GM19438 (cell line): ENCODE results near the gene TOR2A.

Experiments used
- ATAC-seq: cut with Tn5 transposase; IDR thresholded peaks from one replicate; pipeline ENCODE4 v1.9.1; 2021; ENCODE audit warnings: low read depth; ENCODE audit not compliant: unreplicated experiment

The TOR2A gene

DNA sequence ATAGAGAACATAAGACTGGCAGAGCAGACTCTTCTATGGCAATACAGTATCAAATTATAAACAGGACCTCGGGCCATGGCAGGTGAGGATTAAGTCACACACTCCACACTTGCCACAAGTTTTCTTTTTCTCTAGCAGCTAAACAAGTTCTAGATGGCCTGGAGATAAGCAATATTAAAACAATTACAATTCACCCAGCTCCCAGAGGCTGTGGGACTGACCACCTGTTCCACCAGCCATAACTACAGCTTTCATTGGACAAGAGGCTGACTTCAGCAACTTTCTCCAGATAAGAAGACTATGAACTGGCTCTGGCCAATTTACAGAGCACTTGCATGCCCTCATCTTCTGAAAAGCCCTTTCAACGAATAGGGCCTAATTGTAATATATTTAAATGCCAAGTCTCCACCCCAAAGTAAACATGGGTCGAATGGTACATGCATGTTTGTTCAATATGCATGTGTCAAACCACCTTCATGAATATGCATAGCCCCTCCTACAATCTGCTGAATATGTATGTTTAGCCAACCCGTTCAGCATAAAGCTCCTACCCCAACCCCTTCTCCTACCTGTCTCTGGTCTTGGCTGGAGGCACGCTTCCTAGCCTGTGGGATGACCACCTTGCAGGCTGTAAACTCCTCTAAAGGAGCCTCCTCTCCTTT lies 34.4 kb downstream of the TOR2A start:
- ATAC-seq, result no peak

DNA sequence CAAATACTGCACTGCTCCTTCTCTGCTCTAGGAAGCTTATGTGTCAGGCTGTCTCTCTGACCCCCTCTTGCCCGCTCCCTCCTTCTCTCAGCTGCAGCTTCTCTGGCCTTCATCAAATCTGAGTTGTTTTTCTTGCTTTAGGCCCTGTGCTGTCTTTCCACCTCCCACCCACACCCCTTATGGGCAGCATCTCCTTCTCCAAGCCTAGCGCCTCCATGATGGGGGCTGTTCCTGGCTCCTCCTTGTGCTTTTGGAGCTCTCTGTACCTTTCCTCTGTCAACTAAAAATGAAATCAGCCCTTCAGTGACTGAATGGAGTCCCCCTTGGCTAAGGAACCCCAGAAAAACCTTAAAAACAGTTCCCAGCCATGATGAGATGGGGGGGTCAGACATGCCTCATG lies 35.0 kb downstream of the TOR2A start:
- ATAC-seq, result no peak

DNA sequence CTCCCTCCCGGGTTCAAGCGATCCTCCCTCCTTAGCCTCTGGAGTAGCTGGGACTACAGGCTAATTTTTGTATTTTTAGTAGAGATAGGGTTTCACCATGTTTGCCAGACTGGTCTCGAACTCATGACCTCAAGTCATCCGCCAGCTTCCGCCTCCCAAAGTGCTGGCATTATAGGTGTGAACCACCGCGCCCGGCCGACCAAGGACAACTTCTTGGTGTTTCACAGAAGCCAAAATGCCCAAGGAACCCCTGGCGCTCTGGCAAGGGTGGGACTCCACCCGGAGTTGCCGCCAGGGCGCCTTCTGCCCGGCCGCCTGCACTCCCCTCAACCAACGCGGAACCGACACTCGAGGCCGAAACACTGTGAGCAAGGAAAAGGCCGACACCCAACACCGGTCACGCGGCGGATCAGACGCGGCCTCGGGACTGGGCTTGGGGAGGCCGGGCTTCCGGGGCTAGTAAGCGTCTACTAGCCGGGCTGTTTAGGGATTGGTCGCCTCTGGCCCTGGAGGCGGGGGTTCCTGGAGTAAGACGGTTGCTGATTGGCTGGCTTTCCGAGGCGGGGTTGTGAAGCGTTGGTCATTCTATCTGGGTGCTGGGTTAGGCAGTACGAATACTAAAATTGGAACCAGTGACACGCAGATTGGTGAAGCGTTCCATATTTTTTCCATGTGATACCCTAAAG lies 36.0 kb downstream of the TOR2A start:
- ATAC-seq, result peak; percentile 94

DNA sequence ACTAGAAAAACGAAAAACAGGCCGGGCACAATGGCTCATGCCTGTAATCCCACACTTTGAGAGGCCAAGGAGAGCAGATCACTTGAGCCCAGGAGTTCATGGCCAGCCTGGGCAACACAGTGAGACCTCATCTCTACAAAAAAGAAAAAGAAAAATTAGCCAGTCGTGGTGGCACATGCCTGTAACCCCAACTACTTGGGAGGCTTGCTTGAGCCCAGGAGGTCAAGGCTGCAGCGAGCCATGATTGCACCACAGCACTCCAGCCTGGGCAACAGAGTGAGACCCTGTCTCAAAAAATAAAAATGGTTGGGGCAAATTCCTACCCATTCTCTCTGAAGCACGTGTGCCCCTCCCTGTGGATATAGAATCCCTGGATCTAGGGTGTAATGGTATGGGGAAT lies 36.7 kb downstream of the TOR2A start:
- no peak for ATAC-seq

DNA sequence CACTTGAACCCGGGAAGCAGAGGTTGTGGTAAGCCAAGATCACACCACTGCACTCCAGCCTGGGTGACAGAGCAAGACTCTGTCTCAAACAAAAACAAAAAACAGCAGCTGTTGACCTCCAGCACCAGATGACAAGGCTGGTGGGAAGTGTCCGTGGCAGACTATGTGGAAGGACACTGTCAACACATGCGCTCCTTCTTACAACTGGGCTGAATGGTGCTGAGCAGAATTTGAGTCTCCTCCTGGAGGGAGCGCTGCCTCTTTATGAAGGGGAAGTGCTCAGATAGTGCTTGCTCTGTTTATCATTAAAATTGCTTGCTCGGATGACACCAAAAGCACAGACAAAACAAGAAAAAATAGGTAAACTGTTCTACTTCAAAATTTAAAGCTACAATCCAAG lies 37.5 kb downstream of the TOR2A start:
- ATAC-seq, result no peak

DNA sequence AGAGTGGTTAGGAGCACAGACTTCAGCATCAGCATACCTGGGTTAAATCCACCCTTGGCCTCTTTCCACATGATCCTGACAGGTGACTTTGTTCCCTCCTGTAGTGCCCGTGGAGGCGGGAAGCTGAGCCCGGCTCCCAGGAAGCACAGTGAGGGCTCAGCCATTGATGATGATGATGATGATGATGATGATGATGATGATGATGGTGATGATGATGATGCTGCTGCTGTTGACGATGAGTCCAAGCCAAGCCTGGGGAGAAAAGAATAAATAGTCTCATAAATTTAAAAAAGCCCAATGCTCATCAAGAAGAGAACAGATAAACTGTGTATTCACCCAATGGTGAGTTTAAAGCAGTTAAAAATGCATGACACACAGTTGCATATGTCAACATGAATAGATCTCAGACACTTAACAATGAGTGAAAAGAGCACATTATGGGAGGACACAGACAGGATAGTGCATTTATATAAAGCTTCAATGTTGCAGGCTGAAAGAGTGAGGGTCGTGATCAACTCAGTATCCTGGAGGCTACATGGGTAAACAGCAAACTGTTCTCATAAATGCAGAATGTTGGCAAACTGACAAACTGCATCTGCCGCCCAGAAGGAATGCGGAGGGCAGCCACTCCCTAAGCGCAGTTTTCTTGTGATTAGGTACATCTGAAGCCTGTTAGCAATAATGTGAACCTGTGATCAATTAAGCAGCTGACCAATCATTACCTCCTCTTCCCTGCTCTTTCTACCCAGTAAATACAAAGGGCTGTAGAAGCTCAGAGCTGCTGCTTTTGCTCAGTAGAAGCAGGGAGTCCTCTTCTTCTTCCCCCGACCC lies 40.0 kb downstream of the TOR2A start:
- no peak for ATAC-seq

DNA sequence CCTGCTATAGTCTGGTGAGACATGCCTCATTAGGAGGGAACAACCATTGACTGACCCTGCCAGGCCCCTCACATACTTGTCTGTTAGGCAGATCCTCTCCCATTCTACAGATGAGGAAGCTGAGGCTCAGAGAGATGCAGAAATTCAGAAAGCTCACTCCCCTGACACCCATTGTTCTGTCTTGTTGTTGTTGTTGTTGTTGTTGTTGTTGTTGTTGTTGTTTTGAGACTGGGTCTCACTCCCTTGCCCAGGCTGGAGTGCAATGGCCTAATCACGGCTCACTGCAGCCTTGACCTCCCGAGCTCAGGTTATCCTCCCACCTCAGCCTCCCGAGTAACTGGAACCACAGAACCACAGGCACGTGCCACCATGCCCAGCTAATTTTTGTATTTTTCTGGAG lies 41.4 kb downstream of the TOR2A start:
- no peak for ATAC-seq

DNA sequence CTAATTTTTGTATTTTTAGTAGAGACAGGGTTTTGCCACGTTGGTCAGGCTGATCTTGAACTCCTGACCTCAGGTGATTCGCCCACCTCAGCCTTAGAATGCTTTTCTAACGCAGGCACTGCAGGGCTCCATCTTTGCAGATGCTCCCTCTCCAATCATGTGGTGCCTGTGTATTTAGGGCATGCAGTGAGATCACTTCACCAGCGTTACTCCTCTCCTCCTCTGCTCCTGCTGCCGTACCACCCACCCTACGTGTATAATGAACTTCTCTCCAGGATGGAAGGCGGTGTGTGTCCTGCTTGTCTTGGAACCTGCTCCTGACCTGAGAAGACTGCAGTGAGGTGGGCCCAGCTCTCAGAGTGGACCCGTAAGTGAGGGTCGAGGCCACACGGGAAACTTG lies 42.0 kb downstream of the TOR2A start:
- ATAC-seq, result no peak

DNA sequence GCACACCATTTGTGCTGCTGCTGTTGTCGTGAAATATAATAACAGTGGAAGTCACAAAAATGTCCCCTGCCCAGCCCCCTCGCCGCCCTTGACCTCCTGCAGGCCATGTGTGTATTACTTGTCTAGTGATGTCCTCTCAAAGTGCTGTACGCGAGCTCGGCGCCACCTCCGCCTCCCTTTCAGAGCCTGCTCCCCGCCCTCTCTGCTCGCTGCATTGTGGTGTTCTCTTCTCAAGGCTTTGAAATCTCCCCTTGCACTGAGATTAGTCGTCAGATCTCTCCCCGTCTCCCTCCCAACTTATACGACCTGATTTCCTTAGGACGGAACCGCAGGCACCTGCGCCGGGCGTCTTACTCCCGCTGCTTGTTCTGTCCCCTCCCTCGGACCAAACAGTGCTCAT lies 43.0 kb downstream of the TOR2A start:
- ATAC-seq, result no peak

DNA sequence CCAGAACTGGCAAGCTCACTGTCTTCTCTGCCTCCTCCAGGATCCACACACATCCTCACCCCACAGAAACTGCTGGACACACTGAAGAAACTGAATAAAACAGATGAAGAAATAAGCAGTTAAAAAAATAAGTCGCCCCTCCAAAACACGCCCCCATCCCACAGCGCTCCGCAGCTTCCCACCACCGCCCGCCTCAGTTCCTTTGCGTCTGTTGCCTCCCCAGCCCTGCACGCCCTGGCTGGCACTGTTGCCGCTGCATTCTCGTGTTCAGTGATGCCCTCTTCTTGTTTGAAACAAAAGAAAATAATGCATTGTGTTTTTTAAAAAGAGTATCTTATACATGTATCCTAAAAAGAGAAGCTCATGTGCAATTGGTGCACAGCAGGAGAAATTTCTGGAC lies 44.4 kb downstream of the TOR2A start:
- no peak for ATAC-seq

DNA sequence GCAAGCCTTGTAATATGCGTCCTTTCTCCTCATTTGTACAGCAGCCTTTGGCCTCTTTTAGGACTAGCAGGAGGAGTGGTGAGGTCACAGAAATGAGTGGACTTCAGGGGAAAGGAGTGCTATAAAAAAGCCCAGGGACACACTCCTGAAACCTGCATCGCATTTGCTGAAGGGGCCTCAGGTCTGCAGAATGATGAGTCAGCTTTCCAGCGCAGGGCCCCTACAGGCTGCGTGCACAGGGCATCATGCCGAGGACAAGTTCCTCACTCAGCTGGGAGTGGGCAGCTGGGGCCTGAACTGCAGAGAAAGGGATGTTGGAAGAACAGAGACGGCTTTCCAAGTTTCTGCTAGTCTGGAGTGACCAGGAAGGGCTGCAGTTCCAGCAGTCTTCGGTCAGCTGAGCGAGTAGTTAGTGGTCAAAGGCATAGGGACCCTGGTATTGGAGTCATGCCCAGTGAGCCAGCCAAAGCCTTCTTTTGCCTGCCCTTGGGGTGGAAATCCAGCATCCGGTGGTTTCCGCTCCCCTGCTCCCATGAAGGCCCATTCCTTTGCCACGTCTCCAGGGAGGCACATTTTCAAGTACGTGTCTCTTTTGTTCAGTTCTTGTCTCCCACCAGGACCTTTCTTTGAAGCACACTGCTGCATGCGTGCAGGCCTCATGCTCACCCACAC lies 45.6 kb downstream of the TOR2A start:
- ATAC-seq, result no peak

DNA sequence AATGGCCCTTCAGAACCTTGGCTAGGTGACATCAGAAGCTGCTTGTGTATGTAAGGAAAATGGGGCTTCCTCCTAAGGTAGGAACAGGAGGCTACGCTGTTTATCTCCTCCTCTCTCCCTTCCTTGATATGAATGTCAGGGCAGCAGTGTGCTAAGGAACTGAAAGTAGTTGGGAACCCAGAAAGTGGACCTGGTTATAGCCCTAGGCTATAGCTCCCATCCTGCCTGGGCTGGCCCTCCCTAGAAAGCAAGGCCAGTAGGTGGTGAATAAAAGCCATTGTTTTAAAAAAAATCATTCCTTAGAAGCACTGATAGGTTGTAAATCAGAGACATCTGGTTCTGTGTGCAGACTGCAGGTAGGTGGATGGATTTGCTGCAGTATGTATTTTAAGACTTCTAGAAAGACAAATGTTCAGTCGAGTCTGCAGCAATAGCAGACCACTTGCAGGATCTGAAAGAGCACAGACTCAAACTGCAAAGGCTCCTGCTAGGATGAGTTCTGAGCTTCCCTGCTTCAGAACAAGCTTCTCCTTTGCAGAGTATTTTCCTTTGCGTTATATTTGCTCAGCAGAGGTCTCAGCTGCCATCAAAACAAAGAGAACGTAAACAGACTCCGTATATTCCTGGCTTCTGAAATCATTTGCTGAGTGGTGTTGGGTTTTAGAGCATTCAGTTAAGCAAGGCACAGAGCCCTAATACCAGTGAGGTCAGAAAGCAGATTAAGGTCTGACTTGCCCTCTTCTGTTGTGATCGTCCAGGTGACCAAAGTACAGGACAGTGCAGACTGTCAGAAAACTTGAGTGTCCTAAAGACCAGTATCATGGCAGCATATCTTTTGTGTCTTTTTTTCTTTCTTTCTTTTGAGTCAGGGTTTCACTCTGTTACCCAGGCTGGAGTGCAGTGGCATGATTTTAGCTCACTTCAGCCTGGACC lies 48.4 kb downstream of the TOR2A start:
- no peak for ATAC-seq

DNA sequence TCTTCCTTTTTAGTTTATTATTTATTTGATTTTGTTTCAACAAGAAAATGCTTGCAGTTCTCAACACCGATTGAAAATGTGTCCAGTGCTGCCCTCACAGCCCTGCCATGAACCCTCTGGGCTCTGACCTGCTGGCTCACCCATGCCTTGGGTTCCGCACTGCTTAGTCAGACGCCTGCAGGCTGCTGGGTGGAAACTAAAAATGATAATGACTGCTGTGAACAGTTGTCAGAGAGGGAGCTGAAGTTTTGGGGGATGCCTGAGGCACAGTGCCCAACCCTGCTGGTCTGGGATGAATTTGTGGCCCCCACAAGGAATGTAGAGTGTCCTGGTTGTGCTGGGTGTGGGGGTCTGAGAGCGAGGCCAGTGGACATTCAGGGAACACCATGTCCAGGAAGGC lies 50.5 kb downstream of the TOR2A start:
- ATAC-seq, result no peak

DNA sequence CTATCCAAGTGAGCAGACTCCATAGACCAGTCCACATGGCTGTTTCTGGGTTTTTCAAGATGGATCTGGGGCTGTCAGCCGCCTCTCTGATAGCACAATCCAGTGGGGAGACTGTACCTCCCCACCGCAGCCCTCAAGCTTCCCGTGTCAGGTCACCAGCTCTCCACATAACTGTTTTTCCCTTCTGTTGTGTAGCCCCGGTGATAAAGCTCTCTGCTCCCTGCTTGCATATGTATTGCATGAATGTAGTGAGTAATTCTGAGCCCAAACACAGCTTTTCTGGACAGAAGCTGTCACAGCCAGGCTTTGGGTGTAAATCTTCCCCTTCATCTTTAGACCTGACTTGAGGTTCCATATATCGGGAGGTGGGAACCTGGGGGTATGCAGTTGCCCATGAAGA lies 51.4 kb downstream of the TOR2A start:
- ATAC-seq, result no peak

DNA sequence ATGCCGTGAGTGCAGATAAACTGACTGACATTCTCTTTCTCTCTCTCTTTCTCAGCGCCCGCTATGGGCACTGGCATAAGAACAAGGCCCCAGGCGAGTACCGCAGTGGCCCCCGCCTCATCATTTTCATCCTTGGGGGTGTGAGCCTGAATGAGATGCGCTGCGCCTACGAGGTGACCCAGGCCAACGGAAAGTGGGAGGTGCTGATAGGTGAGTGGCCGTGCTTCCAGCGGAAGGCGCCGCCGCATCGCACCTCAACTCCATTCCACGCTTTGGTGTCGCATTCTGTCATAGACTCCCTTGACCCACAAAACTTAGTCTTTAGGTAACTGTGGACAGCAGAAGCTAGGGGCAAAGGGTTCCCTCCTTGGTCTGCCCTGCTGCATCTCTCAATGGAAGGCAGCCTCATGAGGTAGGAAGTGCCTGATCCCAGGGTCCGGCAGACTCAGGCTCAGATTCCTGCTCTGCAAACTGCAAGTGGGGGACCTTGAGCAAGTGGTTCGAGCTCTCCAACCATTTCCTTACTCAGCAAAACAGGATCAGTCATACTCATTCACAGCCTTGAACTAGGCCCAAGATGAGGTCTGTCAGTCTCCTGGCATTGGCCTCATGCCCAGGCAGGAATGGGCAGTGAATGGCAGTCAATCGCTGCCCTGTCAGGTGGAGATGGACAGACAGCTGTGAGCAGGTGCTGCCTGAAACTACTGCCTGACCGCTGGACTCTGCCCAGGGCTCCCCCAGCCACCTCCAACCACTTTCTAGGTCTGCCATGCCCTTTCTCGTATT lies 52.5 kb downstream of the TOR2A start:
- ATAC-seq, result no peak
